ENCODE data around the gene TP73.

TP73 gene

GRCh38 chr1:3625151-3625907 lies 27.0 kb upstream of the TP73 start:
- in situ Hi-C loops (cut with HindIII; ENCODE audit: low sequenced_read_pairs): no loop called here
- no peak for DNase-seq (ENCODE audit: low read depth)
- H3K4me3 ChIP-seq (ENCODE audit: low read depth, low read length): peak overlapping the region; percentile 92
- TF ChIP-seq, protein P1, sequence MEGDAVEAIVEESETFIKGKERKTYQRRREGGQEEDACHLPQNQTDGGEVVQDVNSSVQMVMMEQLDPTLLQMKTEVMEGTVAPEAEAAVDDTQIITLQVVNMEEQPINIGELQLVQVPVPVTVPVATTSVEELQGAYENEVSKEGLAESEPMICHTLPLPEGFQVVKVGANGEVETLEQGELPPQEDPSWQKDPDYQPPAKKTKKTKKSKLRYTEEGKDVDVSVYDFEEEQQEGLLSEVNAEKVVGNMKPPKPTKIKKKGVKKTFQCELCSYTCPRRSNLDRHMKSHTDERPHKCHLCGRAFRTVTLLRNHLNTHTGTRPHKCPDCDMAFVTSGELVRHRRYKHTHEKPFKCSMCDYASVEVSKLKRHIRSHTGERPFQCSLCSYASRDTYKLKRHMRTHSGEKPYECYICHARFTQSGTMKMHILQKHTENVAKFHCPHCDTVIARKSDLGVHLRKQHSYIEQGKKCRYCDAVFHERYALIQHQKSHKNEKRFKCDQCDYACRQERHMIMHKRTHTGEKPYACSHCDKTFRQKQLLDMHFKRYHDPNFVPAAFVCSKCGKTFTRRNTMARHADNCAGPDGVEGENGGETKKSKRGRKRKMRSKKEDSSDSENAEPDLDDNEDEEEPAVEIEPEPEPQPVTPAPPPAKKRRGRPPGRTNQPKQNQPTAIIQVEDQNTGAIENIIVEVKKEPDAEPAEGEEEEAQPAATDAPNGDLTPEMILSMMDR (IDR thresholded peaks at IDR 0.05; ENCODE audit: low read depth, low read length, missing control alignments): no peak

DNA sequence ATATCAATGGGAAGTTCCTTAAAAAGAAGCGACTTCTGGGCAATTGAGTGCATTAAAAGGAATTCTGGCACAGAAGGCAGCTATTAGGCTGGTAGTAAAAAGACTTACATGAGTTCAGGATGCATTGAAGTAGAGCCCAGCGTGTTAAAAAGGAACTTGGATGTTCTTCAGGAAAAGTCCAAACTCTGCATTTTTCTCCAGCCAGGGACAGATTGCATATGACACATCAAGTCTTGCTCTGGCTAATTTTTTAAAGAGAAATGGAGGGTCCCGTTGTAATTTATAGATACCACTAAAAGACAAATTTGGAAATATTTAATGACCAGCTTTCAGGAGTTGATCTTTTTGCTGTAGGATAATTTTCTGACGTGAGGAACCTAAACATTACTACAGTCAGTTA lies 26.3 kb upstream of the TP73 start:
- in situ Hi-C loops (cut with HindIII; ENCODE audit: low sequenced_read_pairs): no loop called here
- no peak for DNase-seq (ENCODE audit: low read depth)
- TF ChIP-seq, protein P1 (IDR thresholded peaks at IDR 0.05; ENCODE audit: low read depth, low read length, missing control alignments): no peak
- peak overlapping the region; percentile 92 for H3K4me3 ChIP-seq (ENCODE audit: low read depth, low read length)

- DNase-seq (ENCODE audit: low read depth): no peak
- TF ChIP-seq, protein P1 (IDR thresholded peaks at IDR 0.05; ENCODE audit: low read depth, low read length, missing control alignments): no peak
- in situ Hi-C loops (cut with HindIII; ENCODE audit: low sequenced_read_pairs): no loop called here
- no peak overlapping the region for H3K4me3 ChIP-seq (ENCODE audit: low read depth, low read length)
These were observed 24.6 kb upstream of the TP73 start for GRCh38 chr1:3627515-3628253.

GRCh38 chr1:3628445-3628844 lies 23.9 kb upstream of the TP73 start:
- TF ChIP-seq, protein P1 (IDR thresholded peaks at IDR 0.05; ENCODE audit: low read depth, low read length, missing control alignments): no peak
- in situ Hi-C loops (cut with HindIII; ENCODE audit: low sequenced_read_pairs): no loop called here
- H3K4me3 ChIP-seq (ENCODE audit: low read depth, low read length): no peak overlapping the region
- no peak for DNase-seq (ENCODE audit: low read depth)

DNA sequence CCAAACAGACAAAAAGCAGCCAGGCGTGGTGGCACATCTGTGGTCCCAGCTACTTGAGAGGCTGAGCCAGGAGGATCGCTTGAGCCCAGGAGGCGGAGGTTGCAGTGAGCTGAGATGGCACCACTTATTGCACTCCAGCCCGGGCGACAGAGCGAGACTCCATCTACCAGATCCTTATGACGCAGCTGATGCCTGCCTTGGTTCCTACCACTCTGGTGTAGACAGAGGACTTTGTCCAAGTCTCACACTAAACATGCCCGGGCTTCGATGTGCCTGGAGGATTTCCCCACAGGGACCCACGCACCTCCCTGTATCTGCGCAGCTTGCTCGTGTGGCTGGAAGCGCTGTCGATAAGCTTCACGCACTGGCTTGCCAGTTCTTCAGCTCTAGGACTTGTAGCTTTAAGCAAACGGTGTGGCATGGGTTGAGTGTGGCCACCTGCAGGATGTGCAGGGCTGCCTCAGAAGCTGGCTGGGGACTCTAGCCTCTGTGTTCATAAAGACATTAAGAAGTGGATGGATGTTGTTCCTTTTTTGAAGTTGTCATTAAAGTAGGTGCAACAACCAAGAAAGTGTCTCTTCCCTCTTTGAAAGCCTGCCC lies 22.7 kb upstream of the TP73 start:
- DNase-seq (ENCODE audit: low read depth): no peak
- H3K4me3 ChIP-seq (ENCODE audit: low read depth, low read length): no peak overlapping the region
- in situ Hi-C loops (cut with HindIII; ENCODE audit: low sequenced_read_pairs): no loop called here
- TF ChIP-seq, protein P1 (IDR thresholded peaks at IDR 0.05; ENCODE audit: low read depth, low read length, missing control alignments): no peak

- TF ChIP-seq, protein P1 (IDR thresholded peaks at IDR 0.05; ENCODE audit: low read depth, low read length, missing control alignments): no peak
- DNase-seq (ENCODE audit: low read depth): no peak
- in situ Hi-C loops (cut with HindIII; ENCODE audit: low sequenced_read_pairs): no loop called here
- H3K4me3 ChIP-seq (ENCODE audit: low read depth, low read length): no peak overlapping the region
These were observed 22.1 kb upstream of the TP73 start for GRCh38 chr1:3630161-3630611.
